ENCODE measurements around the gene TPST2.

Gene TPST2

GRCh38 chr22:26476705-26477340 lies 113.1 kb downstream of the TPST2 start:
- DNase-seq (ENCODE audit: extremely low read depth, low read depth): no peak
- no peak for TF ChIP-seq CTCF (IDR thresholded peaks at IDR 0.05; ENCODE audit: low read depth, low read length)

DNA sequence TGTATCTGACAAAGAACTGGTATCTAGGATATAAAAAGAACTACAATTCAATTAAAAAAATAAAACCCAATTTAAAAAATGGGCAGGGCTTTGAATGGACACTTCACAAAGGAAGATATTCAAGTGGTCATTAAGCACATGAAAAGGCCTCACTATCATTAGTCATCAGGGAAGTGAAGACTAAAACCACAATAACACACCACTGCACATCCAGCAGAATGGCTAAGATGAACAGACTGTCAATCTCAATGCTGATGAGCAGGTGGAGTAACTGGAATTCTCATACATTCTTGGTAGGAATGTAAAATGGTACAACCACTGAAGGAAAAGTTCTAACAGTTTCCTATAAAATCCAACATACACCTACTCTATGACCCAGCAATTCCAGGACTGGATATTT lies 115.2 kb downstream of the TPST2 start:
- DNase-seq (ENCODE audit: extremely low read depth, low read depth): no peak
- TF ChIP-seq CTCF (IDR thresholded peaks at IDR 0.05; ENCODE audit: low read depth, low read length): no peak
